ENCODE results near the gene SCD.
"Not testable (repeated sequence)": the region's sequence is repeated elsewhere in the genome, so short reads cannot be mapped to it uniquely, and the experiment has no call there.

SCD gene

GRCh38 chr10:100372415-100373297 is 25.6 kb downstream of the SCD start:
- no peak for ATAC-seq (ENCODE audit: low read depth)
- Histone ChIP-seq H3K27me3 (ENCODE audit: insufficient read depth, poor library complexity, severe bottlenecking) (no peaks in the 10 kb centered on the region), H3K36me3 (ENCODE audit: low read depth) (no peaks in the 10 kb centered on the region), H3K4me1 (ENCODE audit: insufficient read depth, poor library complexity, severe bottlenecking) (peaks cover 34% of the 10 kb centered on the region), H3K27ac (ENCODE audit: poor library complexity, severe bottlenecking) (peak overlapping the region; percentile 99), H3K4me3 (ENCODE audit: severe bottlenecking) (peak overlapping the region; percentile 44), H3K9me3 (ENCODE audit: severe bottlenecking) (no peaks in the 10 kb centered on the region)
- no peak for TF ChIP-seq CTCF (IDR thresholded peaks at IDR 0.05; ENCODE audit: poor library complexity, severe bottlenecking)
- no peak for DNase-seq (ENCODE audit: low spot score)

DNA sequence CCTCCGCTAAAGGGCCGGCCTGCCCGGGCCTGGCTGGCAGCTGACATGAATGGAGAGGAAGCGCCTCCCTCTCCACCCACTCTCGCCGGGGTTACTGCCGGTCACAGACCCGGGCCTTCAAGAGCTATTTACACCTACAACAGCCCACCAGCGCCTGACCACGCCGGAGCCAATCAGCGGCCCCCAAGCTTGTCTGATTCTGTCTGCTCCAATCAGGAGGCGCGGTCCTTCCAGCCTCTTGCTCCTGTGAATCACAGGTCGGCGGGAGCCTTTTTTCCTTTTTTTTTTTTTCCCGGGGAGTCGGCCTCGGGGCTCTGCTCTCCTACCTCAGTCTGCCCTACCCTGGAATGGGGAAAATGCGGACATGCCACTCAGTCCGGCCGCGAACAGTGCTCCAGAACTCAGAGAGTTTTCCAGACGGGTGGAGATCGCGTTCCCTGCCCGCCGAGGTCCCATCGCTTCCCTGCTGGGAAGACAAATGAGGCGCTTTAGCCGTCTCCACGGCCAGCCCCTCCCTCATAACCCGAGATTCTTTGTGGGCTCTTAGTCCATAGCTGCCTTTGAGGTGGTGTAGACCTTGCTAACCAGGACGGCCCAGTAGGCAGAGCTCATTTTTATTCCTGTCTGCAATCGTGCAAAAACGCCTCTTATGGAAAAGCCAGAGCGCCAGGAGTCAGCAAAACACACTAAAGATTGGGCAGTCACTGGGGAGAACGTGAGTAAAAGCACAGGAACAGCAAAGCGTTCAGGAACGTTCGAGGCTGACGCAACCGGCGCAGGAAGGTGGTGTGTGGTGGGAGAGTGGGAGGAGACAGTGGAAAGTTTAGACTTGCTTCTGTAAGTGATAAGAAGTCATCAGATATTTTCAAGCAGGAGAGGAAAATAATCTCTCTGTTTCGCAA is 26.5 kb downstream of the SCD start:
- ATAC-seq (ENCODE audit: low read depth) (peak; percentile 83), DNase-seq (ENCODE audit: low spot score) (peak; percentile 100)
- peak overlapping the region; percentile 44 for H3K4me3 ChIP-seq (ENCODE audit: severe bottlenecking)
- no peaks in the 10 kb centered on the region for H3K36me3 ChIP-seq (ENCODE audit: low read depth)
- no peaks in the 10 kb centered on the region for H3K27me3 ChIP-seq (ENCODE audit: insufficient read depth, poor library complexity, severe bottlenecking)
- peaks cover 34% of the 10 kb centered on the region for H3K4me1 ChIP-seq (ENCODE audit: insufficient read depth, poor library complexity, severe bottlenecking)
- H3K9me3 ChIP-seq (ENCODE audit: severe bottlenecking): no peaks in the 10 kb centered on the region
- peak overlapping the region; percentile 99 for H3K27ac ChIP-seq (ENCODE audit: poor library complexity, severe bottlenecking)
- TF ChIP-seq CTCF (IDR thresholded peaks at IDR 0.05; ENCODE audit: poor library complexity, severe bottlenecking): no peak

GRCh38 chr10:100374200-100374655 is 27.2 kb downstream of the SCD start:
- no peaks in the 10 kb centered on the region for H3K27me3 ChIP-seq (ENCODE audit: insufficient read depth, poor library complexity, severe bottlenecking)
- peak overlapping the region; percentile 99 for H3K27ac ChIP-seq (ENCODE audit: poor library complexity, severe bottlenecking)
- peaks cover 34% of the 10 kb centered on the region for H3K4me1 ChIP-seq (ENCODE audit: insufficient read depth, poor library complexity, severe bottlenecking)
- no peak for ATAC-seq (ENCODE audit: low read depth)
- H3K9me3 ChIP-seq (ENCODE audit: severe bottlenecking): no peaks in the 10 kb centered on the region
- no peak for DNase-seq (ENCODE audit: low spot score)
- H3K4me3 ChIP-seq (ENCODE audit: severe bottlenecking): peak overlapping the region; percentile 44
- H3K36me3 ChIP-seq (ENCODE audit: low read depth): no peaks in the 10 kb centered on the region
- no peak for TF ChIP-seq CTCF (IDR thresholded peaks at IDR 0.05; ENCODE audit: poor library complexity, severe bottlenecking)

DNA sequence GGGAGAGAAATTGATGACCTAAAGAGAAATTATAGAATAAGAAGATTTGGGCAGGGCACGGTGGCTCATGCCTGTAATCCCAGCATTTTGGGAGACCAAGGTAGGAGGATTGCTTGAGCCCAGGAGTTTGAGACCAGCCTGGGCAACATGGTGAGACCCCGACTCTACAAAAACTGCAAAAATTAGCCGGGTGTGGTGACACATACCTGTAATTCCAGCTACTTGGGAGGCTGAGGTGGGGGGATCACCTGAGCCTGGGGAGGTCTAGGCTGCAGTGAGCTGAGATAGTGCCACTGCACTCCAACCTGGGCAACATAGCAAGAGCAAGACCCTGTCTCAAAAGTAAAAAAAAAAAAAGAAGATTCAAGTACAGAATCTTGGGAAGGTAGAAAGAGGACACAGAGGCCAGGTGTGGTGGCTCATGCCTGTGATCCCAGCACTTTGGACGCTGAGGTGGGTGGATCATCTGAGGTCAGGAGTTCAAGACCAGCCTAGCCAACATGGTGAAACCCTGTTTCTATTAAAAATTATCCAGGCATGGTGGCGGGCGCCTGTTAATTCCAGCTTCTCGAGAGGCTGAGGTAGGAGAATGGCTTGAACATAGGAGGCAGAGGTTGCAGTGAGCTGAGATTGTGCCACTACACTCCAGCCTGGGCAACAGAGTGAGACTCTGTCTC is 27.8 kb downstream of the SCD start:
- not testable (repeated sequence) for H3K36me3 ChIP-seq (ENCODE audit: low read depth); H3K9me3 ChIP-seq (ENCODE audit: severe bottlenecking); DNase-seq (ENCODE audit: low spot score); ATAC-seq (ENCODE audit: low read depth); H3K27me3 ChIP-seq (ENCODE audit: insufficient read depth, poor library complexity, severe bottlenecking)
- H3K4me1 ChIP-seq (ENCODE audit: insufficient read depth, poor library complexity, severe bottlenecking): peaks cover 34% of the 10 kb centered on the region
- H3K27ac ChIP-seq (ENCODE audit: poor library complexity, severe bottlenecking): peak overlapping the region; percentile 99
- H3K4me3 ChIP-seq (ENCODE audit: severe bottlenecking): peak overlapping the region; percentile 44

- Histone ChIP-seq H3K4me1 (ENCODE audit: insufficient read depth, poor library complexity, severe bottlenecking) (peaks cover 17% of the 10 kb centered on the region), H3K27ac (ENCODE audit: poor library complexity, severe bottlenecking) (peak overlapping the region; percentile 0)
- not testable (repeated sequence) for ATAC-seq (ENCODE audit: low read depth); H3K4me3 ChIP-seq (ENCODE audit: severe bottlenecking); H3K36me3 ChIP-seq (ENCODE audit: low read depth); H3K27me3 ChIP-seq (ENCODE audit: insufficient read depth, poor library complexity, severe bottlenecking); DNase-seq (ENCODE audit: low spot score); H3K9me3 ChIP-seq (ENCODE audit: severe bottlenecking)
Measured at GRCh38 chr10:100376656-100377055, 29.6 kb downstream of the SCD start.
